Left renal pelvis (tissue), 4 donors: ENCODE results near the gene AJM1. TPM values are rescaled to one million over a fixed set of nuclear protein-coding genes. Genes with fewer than 3 reads are reported as not detected.
"Not testable (repeated sequence)": the region's sequence is repeated elsewhere in the genome, so short reads cannot be mapped to it uniquely, and the experiment has no call there.

Source experiments
- DNase-seq, 4 donors: peaks; one replicate each; pipeline ENCODE4 v3.0.0-alpha.2; 2013; ENCODE audit warnings: low read depth in 4 of 4, low spot score in 3 of 4
- polyA plus RNA-seq, 4 donors: library from polyadenylated mRNA; unstranded; fragments of 120-200 nt; gene quantifications; one replicate each; pipeline ENCODE4 v1.2.1, GENCODE V29; 2013; ENCODE audit not compliant: insufficient read length in 4 of 4

Gene AJM1
- polyA plus RNA-seq, 4 donors, result 0.46 to 1.7 (median 0.97) TPM

- DNase-seq, result not testable (repeated sequence)
These were observed 1.0 kb downstream of the AJM1 start for GRCh38 chr9:136843159-136843800.

- DNase-seq, result not testable (repeated sequence)
These were observed 1.8 kb downstream of the AJM1 start for GRCh38 chr9:136843801-136844740.

GRCh38 chr9:136844761-136845464 is 2.6 kb downstream of the AJM1 start:
- no peak for DNase-seq

GRCh38 chr9:136845465-136846260 is 3.4 kb downstream of the AJM1 start:
- no peak for DNase-seq

GRCh38 chr9:136846376-136847087 is 4.3 kb downstream of the AJM1 start:
- DNase-seq, result no peak

- DNase-seq, result no peak
These were observed 5.0 kb downstream of the AJM1 start for GRCh38 chr9:136847088-136847825.

- DNase-seq, result peak in 1 of 4 donors; percentile 35
These were observed 5.6 kb downstream of the AJM1 start for GRCh38 chr9:136847826-136848392.

- no peak for DNase-seq
These were observed 6.2 kb downstream of the AJM1 start for GRCh38 chr9:136848393-136849037.

- peak; percentile 96 to 98 (median 96) for DNase-seq
These were observed 7.0 kb downstream of the AJM1 start, which contains the start of gene PHPT1 for GRCh38 chr9:136849038-136849959. Gene PHPT1 (plus strand): TSS chr9:136849409. CDS start chr9:136849431, 22 bp downstream.

- DNase-seq, result no peak
These were observed 7.9 kb downstream of the AJM1 start for GRCh38 chr9:136849960-136850865.

GRCh38 chr9:136850866-136851775 is 8.8 kb downstream of the AJM1 start:
- no peak for DNase-seq

- DNase-seq, result no peak
These were observed 9.8 kb downstream of the AJM1 start, which contains the start of gene MAMDC4 for GRCh38 chr9:136851941-136852663. Gene MAMDC4 (plus strand): TSS chr9:136852346. CDS start chr9:136852417, 71 bp downstream.

- no peak for DNase-seq
These were observed 10.7 kb downstream of the AJM1 start for GRCh38 chr9:136852664-136853595.
